Measurements from ENCODE around the gene SLC36A4.

Gene SLC36A4

DNA sequence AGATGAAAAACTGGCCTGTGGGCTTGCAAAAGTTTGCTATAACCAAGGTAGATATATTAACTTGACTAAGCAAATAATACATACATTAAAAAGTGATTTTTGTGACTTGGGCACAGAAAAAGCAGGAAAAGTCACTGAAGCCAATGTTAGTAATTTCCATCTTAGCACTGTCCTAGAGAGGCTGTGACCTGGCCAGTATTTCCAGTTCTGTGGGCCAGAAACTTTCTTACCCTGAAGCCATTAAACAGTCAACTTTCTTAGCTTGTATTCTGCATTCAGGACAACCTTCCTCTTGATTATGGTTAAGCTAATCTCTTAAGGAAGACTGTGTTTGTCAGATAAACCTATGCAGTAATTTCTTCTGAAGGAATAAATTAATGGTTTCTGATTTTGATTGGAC is 22.3 kb upstream of the SLC36A4 start:
- Histone ChIP-seq H3K27ac (no peak overlapping the region), H3K27me3 (no peaks in the 10 kb centered on the region), H3K4me1 (ENCODE audit: control insufficient read depth in 1 of 2, insufficient read depth in 1 of 2, low read depth in 1 of 2, low read length in 1 of 2) (peaks cover 9 to 14% of the 10 kb centered on the region in 2 experiments), H3K36me3 (no peaks in the 10 kb centered on the region), H3K9me3 (no peaks in the 10 kb centered on the region), H3K4me3 (ENCODE audit: low read depth in 1 of 2, low read length in 1 of 2) (no peak overlapping the region)
- TF ChIP-seq, protein P1, sequence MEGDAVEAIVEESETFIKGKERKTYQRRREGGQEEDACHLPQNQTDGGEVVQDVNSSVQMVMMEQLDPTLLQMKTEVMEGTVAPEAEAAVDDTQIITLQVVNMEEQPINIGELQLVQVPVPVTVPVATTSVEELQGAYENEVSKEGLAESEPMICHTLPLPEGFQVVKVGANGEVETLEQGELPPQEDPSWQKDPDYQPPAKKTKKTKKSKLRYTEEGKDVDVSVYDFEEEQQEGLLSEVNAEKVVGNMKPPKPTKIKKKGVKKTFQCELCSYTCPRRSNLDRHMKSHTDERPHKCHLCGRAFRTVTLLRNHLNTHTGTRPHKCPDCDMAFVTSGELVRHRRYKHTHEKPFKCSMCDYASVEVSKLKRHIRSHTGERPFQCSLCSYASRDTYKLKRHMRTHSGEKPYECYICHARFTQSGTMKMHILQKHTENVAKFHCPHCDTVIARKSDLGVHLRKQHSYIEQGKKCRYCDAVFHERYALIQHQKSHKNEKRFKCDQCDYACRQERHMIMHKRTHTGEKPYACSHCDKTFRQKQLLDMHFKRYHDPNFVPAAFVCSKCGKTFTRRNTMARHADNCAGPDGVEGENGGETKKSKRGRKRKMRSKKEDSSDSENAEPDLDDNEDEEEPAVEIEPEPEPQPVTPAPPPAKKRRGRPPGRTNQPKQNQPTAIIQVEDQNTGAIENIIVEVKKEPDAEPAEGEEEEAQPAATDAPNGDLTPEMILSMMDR (IDR thresholded peaks at IDR 0.05): no peak

DNA sequence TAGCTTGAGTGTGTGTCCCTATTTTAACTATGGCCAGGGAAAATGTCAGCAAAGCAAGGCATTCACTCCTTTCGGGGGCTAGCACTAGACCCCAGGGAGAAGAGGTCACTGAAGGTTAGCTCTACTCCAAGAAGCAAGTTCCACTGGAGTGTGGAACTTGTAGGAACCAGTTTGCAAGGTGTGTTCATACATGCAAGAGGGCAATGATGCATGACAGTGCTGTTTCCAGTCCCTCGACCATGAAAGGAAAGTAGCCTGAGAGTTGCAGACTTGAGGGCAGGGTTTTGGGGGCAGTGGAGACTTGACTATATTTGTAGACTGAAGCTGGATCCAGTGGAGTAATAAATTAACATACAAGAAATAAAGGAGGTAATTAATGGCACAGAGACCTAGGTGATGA is 21.6 kb upstream of the SLC36A4 start:
- Histone ChIP-seq H3K4me3 (ENCODE audit: low read depth in 1 of 2, low read length in 1 of 2) (no peak overlapping the region), H3K36me3 (no peaks in the 10 kb centered on the region), H3K9me3 (no peaks in the 10 kb centered on the region), H3K27ac (no peak overlapping the region), H3K27me3 (no peaks in the 10 kb centered on the region), H3K4me1 (ENCODE audit: control insufficient read depth in 1 of 2, insufficient read depth in 1 of 2, low read depth in 1 of 2, low read length in 1 of 2) (peaks cover 9 to 14% of the 10 kb centered on the region in 2 experiments)
- TF ChIP-seq, protein P1 (IDR thresholded peaks at IDR 0.05): no peak

DNA sequence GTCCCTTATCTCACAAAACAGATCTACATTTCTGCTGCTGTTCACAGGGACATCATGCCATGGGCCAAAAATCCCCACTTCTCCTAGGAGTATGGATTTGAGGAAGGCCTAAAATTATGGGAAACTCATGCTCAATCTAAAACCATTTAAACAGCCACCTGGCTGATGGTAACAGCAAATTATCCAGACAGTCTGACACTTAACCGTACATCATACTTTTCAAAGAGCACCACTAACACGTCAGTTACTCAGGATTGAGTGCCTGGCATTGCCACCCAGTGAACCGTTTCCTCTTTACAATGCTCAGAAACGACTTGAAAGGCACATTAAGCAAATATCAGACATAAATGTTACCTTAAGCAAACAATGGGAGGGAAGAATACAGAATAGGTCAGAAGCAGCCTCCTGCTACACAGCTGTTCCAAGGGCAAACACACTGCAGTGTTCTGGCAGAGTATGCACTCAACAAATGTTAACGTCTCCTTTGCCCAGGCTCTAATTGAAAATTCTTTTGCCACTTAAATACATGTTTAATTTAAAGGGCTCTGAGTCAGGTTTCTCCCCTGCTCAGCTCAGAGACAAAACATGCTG is 18.8 kb upstream of the SLC36A4 start:
- Histone ChIP-seq H3K4me3 (ENCODE audit: low read depth in 1 of 2, low read length in 1 of 2) (no peak overlapping the region), H3K9me3 (no peaks in the 10 kb centered on the region), H3K4me1 (ENCODE audit: control insufficient read depth in 1 of 2, insufficient read depth in 1 of 2, low read depth in 1 of 2, low read length in 1 of 2) (peaks cover 3 to 6% of the 10 kb centered on the region in 2 experiments), H3K36me3 (no peaks in the 10 kb centered on the region), H3K27ac (no peak overlapping the region), H3K27me3 (no peaks in the 10 kb centered on the region)
- TF ChIP-seq, protein P1 (IDR thresholded peaks at IDR 0.05): no peak

DNA sequence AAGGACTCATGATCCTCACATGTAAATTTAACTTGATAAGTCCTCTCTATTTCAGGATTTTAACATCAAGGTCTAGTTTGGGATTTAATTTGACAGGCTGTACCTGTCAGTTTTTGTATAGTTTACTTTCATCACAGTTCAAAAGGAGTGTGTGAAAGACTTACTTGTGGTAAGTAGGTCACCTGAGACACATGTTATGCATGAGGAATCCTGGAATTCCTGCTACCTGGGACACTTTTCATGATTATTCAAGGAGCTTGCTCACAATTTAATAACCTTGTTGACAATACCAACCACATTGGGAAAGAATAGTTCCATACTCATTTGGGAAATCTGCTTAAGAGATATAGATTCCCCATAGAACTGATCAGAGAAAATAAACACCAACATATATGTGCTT is 15.8 kb upstream of the SLC36A4 start:
- Histone ChIP-seq H3K36me3 (no peaks in the 10 kb centered on the region), H3K27ac (no peak overlapping the region), H3K4me1 (ENCODE audit: control insufficient read depth in 1 of 2, insufficient read depth in 1 of 2, low read depth in 1 of 2, low read length in 1 of 2) (no peaks in the 10 kb centered on the region), H3K4me3 (ENCODE audit: low read depth in 1 of 2, low read length in 1 of 2) (no peak overlapping the region), H3K27me3 (no peaks in the 10 kb centered on the region), H3K9me3 (no peaks in the 10 kb centered on the region)
- TF ChIP-seq, protein P1 (IDR thresholded peaks at IDR 0.05): no peak

DNA sequence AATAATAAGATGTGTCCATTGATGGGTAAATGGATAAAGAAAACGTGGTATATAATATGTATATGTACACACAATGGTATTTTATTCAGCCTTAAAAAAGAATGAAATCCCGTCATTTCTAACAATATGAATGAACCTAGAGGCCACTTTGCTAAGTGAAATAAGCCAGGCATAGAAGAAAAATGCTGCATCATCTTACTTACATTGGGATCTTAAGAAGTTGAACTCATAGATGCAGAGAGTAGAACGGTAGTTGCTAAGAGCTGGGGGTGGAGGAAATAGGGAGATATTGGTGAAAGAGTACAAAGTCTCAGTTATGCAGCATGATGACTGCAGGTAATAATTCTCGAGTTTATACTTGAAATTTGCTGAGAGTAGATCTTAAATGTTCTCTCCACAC is 14.3 kb upstream of the SLC36A4 start:
- Histone ChIP-seq H3K36me3 (no peaks in the 10 kb centered on the region), H3K27ac (no peak overlapping the region), H3K4me3 (ENCODE audit: low read depth in 1 of 2, low read length in 1 of 2) (no peak overlapping the region), H3K27me3 (no peaks in the 10 kb centered on the region), H3K4me1 (ENCODE audit: control insufficient read depth in 1 of 2, insufficient read depth in 1 of 2, low read depth in 1 of 2, low read length in 1 of 2) (no peaks in the 10 kb centered on the region), H3K9me3 (no peaks in the 10 kb centered on the region)
- TF ChIP-seq, protein P1 (IDR thresholded peaks at IDR 0.05): no peak

DNA sequence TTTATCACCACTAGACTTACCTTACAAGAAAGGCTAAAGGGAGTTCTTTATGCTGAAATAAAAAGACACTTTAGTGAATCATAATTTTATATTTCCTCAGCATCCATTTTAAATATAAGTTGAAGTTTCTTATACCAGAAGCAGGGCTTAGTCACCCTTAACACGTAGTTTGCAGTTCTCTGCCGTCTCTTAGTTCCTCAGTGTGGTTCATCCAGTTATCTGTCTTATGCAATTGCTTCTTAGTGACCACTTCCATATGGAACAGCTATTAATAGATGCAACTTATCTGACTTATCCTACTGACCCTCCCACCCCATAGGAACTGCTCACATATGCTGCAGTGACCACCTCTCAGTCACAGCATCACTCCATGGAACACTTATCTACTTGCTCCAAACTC is 11.7 kb upstream of the SLC36A4 start:
- Histone ChIP-seq H3K36me3 (no peaks in the 10 kb centered on the region), H3K27me3 (no peaks in the 10 kb centered on the region), H3K9me3 (no peaks in the 10 kb centered on the region), H3K4me1 (ENCODE audit: control insufficient read depth in 1 of 2, insufficient read depth in 1 of 2, low read depth in 1 of 2, low read length in 1 of 2) (no peaks in the 10 kb centered on the region), H3K4me3 (ENCODE audit: low read depth in 1 of 2, low read length in 1 of 2) (no peak overlapping the region), H3K27ac (no peak overlapping the region)
- TF ChIP-seq, protein P1 (IDR thresholded peaks at IDR 0.05): no peak

All from neutrophil (primary cell).